LoVo (cell line): ENCODE measurements around the gene CCDC187.
"Not testable (repeated sequence)": the region's sequence is repeated elsewhere in the genome, so short reads cannot be mapped to it uniquely, and the experiment has no call there.

Source experiments
- DNase-seq: peaks from one replicate; pipeline ENCODE4 v3.0.0-alpha.2; 2016; ENCODE audit warnings: low spot score

CCDC187 gene

DNA sequence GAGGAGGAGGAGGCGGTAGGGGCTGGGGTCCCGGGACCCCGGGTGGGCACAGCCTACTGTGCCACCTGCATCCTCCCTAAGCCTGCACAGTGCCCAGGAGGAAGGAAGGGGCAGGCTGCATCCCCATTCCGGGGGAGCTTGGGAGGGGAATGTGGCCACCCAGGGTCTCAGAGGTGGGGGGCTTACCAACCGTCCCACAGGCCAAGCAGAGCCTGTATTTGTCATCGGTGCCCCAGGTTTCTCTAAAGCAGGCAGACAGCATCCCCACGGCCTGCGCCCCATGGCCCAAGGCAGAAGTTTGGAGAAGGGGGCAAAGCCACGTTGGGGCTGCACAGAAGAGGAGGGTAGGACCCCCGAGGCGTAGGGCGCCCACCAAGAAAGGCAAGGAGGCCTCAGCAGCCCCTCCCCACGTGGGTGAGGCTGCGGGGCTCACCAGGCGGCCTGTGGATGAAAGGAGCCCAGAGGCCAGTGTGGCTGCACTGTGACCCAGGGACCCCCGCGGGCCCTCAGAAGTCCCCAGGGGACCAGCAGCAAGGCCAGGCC, 22.9 kb upstream of the CCDC187 start:
- DNase-seq = no peak

DNA sequence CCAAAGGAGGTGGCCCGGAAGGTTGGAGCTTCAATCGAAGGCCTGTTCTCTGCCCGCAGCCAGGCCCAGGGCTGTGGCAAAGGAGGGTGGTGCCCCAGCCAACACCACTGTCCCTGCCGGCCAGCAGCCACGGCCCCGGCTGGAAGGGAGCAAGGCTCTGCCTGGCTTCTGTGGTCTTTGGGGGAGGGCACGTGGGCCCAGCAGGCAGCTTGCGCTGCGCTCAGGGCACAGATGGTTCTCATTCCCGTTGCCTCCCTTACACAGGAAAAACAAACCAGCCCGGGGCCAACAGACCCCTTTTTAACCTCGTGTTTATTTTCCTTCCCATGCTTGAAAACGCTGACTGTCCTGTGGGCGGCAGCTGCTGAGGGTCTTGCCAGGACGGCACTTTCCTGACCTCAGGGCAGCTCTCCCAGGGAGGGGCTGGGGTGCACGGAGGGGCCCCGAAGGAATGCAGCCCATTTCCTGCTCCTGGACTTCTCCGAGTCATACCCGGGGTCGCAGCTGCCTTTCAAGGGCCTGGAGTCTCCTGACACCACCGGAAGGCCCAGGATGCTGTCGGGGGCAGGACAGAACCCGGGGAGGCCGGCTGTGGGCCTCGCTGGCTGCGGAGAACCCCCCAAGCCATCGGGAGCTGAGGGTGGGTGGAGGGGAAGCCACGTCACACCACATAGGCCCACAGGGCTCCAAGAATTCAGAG, 22.3 kb upstream of the CCDC187 start:
- no peak for DNase-seq

DNA sequence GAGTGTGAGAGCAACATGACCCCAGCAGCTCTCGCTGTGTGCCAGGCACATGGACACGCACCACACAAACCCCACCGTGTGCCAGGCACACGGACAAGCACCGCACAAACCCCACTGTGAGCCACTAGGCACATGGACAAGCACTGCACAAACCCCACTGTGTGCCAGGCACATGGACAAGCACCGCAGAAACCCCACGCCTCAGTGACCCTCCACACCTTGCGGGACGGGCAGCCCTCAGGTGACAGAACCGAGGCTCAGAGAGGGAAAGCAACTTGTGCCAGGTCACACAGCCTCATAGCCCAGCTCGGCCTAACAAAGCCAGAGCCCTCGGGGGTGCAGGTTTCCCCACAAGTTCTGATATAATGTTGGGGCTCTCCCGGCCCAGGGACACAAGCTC, 21.5 kb upstream of the CCDC187 start:
- no peak for DNase-seq

DNA sequence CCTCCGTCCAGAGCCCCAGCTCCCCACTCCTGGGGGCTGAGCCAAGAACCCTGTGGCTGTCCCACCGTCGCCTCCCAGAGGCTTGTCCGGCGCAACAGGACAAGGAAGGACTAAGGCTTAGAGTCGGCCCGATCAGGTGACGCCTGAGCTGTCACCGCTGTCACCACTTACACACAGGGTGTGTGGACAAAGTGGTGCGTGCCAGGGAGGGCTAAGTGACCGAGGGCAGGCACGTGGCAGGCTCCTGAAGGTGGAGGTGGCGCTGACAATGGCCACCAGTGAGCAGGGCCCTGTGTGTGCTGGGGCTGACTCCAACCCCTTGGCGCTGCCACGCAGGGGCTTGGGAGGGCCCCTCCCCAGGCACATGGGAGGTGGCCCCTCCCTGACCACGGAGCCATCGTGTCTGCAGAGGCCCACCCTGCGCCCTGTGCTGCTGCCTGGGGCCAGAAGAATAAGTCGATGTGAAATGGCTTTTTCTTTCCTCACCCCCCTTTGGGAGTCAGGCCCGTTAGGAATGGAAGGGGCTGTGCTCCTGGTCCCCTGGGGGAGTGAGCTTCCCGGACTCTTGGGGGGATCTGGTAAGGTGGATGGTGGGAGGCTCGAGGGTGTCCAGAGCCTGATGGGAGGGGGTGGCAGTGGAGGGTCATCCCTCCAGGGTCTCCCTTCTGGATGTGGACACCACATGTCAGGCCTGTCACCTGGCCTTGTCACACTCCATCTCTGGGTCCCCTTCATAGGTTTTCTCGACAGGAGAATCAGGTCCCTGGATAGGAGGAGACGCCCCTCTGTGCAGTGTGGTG, 20.8 kb upstream of the CCDC187 start:
- no peak for DNase-seq

DNA sequence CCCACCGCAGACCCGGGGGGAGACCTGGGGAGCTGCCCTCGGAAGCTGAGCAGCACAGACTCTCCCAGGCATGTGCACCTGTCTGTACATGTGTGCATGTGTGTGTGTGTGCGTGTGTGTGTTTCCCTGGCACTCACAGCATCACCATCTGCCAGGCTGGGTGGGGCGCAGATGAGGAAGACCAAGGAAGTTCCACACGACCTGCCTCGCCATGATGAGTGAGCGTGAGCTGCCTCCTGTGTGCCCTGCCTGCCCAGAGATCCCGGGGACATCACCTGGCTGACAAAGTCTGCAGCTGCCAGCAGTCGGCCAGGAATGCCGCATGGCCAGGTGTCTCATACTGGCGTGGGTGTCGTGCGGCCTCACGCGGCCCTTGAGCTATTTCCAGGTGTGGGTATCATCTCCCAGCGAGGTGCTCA, 19.5 kb upstream of the CCDC187 start:
- DNase-seq = no peak

DNA sequence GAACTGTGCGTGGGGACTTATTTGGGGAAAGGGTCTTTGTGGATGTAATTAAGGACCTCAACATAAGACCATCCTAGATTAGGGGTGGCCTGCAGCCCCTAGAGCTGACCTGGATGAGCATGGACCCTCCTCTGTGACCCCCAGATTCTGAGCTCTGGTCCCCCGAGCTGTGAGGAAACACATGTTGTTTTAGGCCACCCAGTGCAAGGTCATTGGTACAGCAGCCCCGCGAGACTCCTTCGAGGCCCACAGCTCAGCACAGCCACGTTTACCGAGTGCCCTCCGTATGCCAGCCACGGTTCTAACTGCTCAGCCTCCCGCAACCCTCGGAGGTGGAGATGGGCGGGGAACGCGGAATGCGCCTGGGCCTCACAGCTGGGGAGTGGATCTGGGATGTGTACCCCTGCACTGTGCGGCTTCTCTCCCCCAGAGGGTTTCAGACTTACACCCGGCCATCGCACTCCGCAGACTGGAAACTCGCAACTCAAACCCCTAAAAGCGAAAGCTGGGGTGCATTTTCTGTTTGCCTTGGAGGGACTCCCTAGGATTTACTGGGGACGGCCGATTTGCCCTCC, 18.9 kb upstream of the CCDC187 start:
- no peak for DNase-seq

DNA sequence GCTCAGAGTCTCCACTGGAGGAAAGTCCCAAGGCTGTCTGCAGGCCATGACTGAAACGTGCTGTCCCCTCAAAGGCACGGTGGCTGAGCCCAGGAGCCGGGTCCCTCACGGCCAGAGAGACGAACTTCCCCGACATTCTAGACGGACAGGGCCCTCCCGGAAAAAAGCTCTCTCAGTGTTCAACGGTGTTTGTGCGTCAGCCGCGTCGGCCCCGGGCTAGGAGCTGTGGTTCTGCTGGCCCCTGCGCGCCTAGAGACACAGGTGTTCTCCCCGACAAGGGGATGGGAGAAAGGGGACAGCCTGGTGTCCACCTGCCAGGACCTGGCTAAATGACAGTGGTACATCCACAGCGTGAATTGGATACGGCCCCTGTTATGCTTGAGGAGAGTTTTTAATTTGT, 17.7 kb upstream of the CCDC187 start:
- DNase-seq = no peak

DNA sequence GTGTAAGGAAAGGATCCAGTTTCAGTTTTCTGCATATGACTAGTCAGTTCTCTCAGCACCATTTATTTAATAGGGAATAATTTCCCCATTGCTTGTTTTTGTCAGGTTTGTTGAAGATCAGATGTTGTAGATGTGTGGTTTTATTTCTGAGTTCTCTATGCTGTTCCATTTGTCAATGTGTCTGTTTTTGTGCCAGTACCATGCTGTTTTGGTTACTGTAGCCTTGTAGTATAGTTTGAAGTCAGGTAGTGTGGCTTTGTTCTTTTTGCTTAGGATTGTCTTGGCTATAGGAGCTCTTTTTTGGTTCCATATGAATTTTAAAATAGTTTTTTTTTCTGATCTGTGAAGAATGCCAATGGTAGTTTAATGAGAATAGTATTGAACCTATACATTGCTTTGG, 17.1 kb upstream of the CCDC187 start:
- DNase-seq = not testable (repeated sequence)

DNA sequence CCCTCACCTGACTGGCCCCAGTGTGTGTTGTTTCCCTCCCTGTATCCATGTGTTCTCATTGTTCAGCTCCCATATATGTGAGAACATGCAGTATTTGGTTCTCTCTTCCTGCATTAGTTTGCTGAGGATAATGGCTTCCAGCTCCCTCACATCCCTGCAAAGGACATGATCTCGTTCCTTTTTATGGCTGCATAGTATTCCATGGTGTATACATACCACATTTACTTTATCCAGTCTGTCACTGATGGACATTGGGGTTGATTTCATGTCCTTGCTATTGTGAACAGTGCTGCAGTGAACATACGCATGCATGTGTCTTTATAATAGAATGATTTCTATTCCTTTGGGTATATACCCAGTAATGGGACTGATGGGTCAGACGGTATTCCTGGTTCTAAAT, 16.1 kb upstream of the CCDC187 start:
- not testable (repeated sequence) for DNase-seq

DNA sequence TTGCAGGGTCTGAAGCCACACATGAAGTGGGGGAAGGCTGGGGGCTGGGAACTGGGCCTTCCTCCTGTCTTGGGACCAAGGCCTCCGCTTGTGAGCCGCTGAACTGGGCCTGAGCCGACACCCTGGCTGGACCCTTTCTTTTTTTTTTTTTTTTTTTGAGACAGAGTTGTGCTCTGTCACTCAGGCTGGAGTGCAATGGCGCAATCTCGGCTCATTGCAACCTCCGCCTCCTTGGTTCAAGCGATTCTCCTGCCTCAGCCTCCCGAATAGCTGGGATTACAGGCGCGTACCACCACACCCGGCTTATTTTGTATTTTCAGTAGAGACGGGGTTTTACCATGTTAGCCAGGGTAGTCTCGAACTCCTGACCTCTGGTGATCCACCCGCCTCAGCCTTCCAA, 15.3 kb upstream of the CCDC187 start:
- not testable (repeated sequence) for DNase-seq

DNA sequence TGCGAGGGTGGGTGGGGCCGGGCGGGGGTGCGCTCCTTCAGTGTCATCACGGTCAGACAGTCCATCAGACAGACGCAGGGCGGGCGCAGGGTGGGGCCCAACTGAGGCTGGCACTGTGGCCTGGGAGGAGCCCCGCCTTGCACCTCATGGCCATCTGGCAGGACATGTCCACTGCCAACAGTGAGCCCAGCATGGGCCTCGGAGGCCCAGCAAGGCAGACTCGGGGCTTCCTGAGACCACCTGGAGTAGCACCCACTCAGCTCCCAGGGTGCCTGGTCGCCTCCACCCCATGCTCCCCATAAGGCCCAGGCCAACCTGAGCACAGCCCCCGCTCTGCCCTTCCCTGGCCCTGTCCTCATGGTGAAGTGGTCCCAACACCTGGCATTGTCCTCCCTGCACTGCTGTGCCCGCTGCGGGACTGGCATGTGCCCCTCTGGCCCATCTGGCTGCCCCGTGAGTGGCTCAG, 14.9 kb upstream of the CCDC187 start:
- no peak for DNase-seq

DNA sequence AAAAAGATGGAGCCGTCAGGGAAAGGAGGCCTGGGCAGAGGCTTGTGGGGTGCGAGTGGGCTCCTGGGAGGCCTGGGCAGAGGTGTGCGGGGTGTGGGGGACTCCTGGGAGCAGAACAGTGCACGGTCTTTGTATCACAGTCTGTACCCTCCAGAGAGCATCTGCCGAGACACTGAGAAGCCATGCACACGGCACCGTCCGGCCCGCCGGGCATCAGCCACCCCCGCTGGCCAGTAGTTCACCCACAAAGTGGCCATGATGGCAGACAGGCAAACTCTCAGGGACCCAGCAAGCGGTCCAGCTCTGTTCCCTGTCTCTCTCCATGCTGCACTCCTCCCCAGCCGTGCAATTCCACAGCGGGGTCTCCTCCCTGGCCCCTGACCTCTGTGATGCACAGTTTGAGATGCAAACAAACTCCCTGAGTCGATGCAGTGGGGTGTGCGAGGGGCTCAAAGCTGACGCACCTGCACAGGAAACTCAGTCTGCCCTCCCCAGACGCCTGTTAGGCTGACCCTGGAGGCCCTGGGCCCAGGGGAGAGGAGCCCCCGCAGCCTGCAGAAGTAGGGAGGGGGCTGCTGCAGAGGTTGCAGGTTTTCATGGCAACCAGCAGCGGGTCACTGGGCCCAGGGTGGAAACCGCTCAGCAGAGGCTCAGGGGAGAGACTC, 14.3 kb upstream of the CCDC187 start:
- no peak for DNase-seq

DNA sequence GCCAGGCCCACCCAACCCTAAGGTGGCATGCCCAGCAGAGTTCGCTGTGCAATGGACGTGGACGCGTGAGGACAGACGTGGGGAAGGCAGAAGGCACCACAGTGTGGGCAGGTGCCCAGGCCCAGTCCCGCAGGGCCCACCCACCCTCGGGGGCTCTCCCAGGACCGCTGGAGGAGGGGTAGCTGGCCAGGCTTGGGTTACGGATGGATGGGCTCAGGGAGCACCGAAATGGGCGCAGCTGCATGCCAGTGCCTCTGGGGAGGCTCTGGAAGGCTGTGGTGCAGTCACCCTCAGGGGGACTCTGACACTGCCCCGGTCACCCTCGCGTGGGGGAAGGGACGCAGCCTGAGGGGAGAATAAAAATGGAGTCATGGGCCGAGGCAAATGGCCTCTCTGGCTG, 13.8 kb upstream of the CCDC187 start:
- no peak for DNase-seq

DNA sequence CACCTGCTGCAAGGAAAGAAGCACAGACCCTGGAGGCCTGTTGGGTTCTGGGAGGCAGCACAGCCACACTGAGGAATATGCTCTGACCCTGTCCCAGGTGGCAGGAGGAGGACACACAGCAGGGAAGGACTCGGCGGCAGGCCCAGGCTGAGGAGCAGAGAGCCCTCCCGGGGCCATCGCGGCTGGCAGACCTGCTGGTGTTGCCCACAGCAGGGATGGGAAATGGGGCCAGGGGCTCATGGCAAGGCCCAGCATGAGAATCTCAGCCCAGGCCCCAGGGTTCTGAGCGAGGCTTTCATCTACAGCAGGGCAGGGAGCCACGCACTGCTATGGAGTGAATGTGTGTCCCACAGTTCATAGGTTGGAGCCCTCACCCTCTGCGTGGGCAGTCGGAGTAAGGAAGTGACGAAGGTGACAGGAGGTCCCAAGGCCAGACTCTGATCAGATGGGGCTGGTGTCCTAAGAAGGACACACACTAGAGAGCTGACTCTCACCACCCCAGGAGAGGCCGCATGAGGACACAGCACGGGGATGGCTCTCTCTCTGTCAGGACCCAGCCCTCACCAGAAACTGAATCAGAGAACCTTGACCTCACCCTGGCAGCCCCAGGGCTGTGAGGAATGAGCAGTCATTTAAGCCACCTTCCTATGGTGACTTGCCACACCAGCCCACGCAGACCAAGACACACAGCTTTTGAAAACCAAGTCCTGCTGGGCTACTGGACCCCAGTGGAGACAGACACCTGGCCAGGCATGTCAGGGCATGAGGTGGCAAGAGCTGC, 13.2 kb upstream of the CCDC187 start:
- no peak for DNase-seq

DNA sequence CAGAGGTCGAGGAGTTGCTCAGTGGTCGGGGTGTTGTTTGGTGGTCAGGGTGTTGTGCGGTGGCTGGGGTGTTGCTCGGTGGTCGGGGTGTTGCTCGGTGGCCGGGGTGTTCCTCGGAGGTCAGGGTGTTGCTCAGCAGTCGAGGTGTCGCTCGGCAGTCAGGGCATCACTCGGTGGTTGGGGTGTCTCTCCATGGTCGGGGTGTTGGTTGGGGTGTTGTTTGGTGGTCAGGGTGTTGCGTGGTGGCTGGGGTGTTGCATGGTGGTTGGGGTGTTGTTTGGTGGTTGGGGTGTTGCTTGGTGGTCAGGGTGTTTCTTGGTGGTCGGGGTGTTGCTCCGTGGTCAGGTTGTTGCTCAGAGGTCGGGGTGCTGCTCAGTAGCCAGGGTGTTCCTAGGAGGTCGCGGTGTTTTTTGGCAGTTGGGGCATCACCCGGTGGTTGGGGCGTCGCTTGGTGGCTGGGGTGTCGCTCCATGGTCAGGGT, 12.4 kb upstream of the CCDC187 start:
- no peak for DNase-seq

DNA sequence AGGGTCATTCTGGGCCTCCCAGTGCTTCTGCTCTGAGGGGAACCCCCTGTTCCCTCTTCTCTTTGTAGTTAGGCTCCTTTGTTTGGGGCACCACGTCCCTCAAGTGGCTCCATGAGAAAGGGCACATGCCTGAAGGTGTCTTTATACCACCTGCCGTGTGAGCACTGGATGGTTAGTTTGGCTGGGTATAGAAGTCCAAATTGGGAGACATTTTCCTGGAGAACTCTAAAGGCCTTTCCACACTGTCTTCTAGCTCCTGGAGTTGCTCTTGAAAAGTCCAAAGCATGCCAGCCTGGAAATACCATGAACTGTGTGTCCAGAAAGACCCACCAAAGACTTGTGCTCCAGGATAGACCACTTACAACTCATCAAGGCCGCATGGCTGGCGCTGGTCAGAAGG, 11.1 kb upstream of the CCDC187 start:
- DNase-seq = no peak

DNA sequence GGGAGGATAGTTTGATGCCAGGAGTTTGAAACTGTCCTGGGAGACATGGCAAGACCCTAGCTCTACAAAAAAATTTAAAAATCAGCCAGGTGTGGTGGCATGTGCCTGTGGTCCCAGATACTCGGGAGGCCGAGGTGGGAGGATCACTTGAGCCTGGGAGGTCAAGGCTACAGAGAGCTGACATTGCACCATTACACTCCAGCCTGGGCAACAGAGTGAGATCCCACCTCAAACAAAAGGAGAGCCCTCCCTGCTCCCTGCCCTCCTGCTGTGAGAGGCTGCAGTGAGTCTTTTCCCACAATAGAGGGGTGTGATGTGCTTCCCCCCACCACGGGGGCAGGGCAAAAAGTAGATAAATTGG, 10.1 kb upstream of the CCDC187 start:
- DNase-seq = no peak

DNA sequence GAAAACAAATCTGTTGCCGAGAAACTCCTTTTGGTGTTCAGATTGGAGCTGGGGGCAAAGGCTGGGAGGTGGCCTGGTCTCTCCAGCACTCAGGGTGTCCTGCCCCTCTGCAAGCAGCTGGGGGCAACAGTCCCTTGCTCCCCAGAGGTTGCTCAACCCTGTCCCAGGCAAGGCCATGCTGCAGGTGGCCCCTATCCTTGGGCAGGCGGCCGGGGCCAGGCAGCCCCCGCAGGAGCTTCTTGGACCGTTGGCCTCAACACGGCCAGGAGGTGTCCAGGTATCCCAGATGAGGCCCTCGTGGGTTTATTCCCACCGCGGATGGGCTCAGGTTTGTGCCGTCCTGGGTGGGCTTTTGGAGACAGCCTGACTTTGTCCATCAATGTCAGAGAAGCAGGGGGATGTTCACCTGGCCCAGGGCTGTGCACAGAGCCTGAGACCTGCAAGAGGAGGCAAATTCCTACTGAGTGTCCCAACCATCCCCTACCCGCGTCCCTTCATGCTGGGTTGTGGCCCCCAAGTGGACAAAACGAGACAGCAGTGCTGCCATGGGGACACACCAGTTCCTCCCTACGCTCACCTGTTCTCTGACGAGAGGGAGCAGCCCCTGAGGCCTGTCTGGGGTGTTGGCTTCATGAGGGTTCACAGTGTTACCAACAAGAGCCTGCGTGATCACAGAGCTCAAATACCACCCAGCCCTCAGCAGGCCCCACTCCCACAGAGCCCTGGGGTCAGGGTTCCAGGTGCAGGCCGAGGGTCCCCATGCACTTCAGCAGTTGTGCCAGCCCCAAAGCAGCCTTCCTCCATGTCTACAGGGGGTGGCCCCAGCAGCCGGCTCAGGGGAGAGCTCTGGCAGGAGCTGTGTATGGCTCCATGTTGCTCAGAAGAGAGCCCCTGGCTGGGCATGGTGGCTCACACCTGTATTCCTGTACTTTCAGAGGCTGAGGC, 9.5 kb upstream of the CCDC187 start:
- no peak for DNase-seq

DNA sequence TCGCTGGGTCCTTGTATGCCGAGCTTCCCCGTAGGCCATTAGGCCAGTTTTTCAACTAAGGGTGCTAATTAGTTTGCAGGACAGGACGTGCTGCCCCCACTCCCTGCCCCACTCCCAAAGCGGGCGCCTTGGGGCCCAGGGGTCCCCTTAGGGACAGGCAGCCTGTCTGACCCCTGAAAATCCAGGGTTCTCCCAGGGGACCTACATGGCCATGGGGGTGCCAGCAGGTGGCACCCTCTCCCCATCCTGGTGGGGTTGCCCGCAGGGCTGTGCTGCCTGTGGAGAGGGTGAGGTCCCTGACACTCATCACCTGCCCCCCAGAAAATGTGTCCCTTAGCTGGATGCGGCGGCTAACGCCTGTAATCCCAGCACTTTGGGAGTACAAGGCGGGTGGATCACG, 8.5 kb upstream of the CCDC187 start:
- DNase-seq = no peak

DNA sequence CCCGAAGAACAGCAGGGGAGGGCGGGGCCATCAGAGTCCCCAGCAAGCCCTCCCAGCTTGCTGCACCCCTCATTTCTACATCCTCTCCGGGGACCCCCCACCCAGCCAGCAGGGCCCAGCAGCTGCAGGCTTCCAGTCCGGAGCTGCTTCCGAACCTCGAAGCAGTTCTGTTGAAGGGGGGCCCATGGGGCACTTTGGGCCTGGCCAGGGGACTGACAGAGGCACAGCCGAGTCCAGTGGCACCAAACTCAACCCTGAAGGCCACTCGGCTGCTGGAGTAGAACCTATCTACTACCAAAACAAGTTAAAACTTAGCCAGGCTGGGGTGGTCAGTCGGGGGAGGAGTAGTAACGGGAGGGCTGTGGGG, 8.1 kb upstream of the CCDC187 start:
- no peak for DNase-seq
